K562 (cell line): ENCODE results near the gene NRF1. TPM values are rescaled to one million over a fixed set of nuclear protein-coding genes. Genes with fewer than 3 reads are reported as not detected.

Source experiments
- ATAC-seq: fragments of 200-7000 bp; cut with Tn5 transposase; 3 replicates; pipeline ENCODE4 v1.9.1; 2020; ENCODE audit warnings: moderate library complexity
- BruUV-seq: library from RNA; stranded (reverse); fragments of 400-500 nt; replicated peaks from 2 replicates; lab custom pipeline; 2021; lab: Mats Ljungman, UMichigan
- CTCF ChIA-PET: fragments of 300-600 bp; formaldehyde crosslinking; extraction: SDS; loops from one replicate; lab custom pipeline; 2021; ENCODE audit warnings: low intra/inter-chr PET ratio; lab: Yijun Ruan, JAX
- POLR2A ChIA-PET: fragments of 300-600, 350-650 bp; sonication (Branson Sonifier 250); formaldehyde crosslinking; extraction: SDS; loops from one replicate; lab custom pipeline; 2021; ENCODE audit warnings: antibody characterized with exemption, inconsistent platforms; lab: Yijun Ruan, JAX
- DNase-seq, 4 experiments: peaks; one replicate each; pipeline versions ENCODE4 v3.0.0 to v3.0.0-alpha.2; 2011 to 2018; ENCODE audit warnings: low spot score in 3 of 4, mixed read lengths in 3 of 4; ENCODE audit errors: extremely low read depth in 1 of 4
- FAIRE-seq: peaks from 2 replicates; lab custom pipeline; 2011; peaks lifted over from hg19 to GRCh38; lab: Jason Lieb, UNC
- H2AFZ ChIP-seq: 2 replicates; pipeline ENCODE4 v1.6.0; 2011; ENCODE audit warnings: low read depth, low read length, control low read depth, inconsistent platforms
- H3K27ac ChIP-seq: fragments of 200-600 bp; 3 replicates; pipeline ENCODE4 v1.8.0; 2011; ENCODE audit warnings: low read depth, mild to moderate bottlenecking, control low read depth, inconsistent platforms, low read length, moderate library complexity, mixed read lengths; ENCODE audit errors: extremely low read depth
- H3K27me3 ChIP-seq, 2 experiments: fragments of 300-600 bp in 1 of 2; 2 replicates in 1 of 2; 3 replicates in 1 of 2; pipeline versions ENCODE4 v1.6.0 to v1.8.0; 2011; ENCODE audit warnings: inconsistent platforms in 2 of 2, low read length in 2 of 2, mild to moderate bottlenecking in 1 of 2, mixed read lengths in 1 of 2, moderate library complexity in 1 of 2; ENCODE audit not compliant: control insufficient read depth in 2 of 2, insufficient read depth in 2 of 2
- H3K36me3 ChIP-seq: fragments of 300-600 bp; 3 replicates; pipeline ENCODE4 v1.8.0; 2011; ENCODE audit warnings: mild to moderate bottlenecking, low read length, inconsistent platforms; ENCODE audit not compliant: control insufficient read depth, insufficient read depth
- H3K4me1 ChIP-seq, 2 experiments: fragments of 200-600 bp in 1 of 2; replicated peaks in 1 of 2; 2 replicates in 1 of 2; 3 replicates in 1 of 2; pipeline versions ENCODE4 v1.5.1 to v1.8.0; 2011; ENCODE audit warnings: inconsistent platforms in 2 of 2, low read length in 2 of 2, mild to moderate bottlenecking in 1 of 2, mixed read lengths in 1 of 2, moderate library complexity in 1 of 2; ENCODE audit not compliant: control insufficient read depth in 2 of 2, insufficient read depth in 2 of 2
- H3K4me2 ChIP-seq: 2 replicates; pipeline ENCODE4 v1.6.1; 2011; ENCODE audit warnings: low read length, control low read depth, inconsistent platforms, mixed read lengths; ENCODE audit not compliant: insufficient read depth
- H3K4me3 ChIP-seq: fragments of 200-600 bp; sonication (generic), shearing (Covaris generic); 2 replicates; pipeline ENCODE4 v1.5.1; 2016; ENCODE audit warnings: control low read depth, inconsistent platforms
- H3K79me2 ChIP-seq: fragments of 200-600 bp; 3 replicates; pipeline ENCODE4 v1.8.0; 2011; ENCODE audit warnings: low read length, inconsistent platforms; ENCODE audit not compliant: control insufficient read depth, insufficient read depth
- H3K9ac ChIP-seq, 2 experiments: 2 replicates each; pipeline versions ENCODE4 v1.6.0 to v1.6.1; 2011; ENCODE audit warnings: low read depth in 2 of 2, low read length in 2 of 2, control low read depth in 1 of 2, inconsistent platforms in 1 of 2, mild to moderate bottlenecking in 1 of 2, mixed read lengths in 1 of 2; ENCODE audit not compliant: insufficient read depth in 1 of 2
- H3K9me1 ChIP-seq: one replicate; pipeline ENCODE4 v1.6.0; 2011; ENCODE audit warnings: inconsistent platforms, mild to moderate bottlenecking, low read length, moderate library complexity; ENCODE audit not compliant: control insufficient read depth, insufficient read depth
- H3K9me3 ChIP-seq: replicated peaks from 2 replicates; pipeline ENCODE4 v1.5.1; 2011; ENCODE audit warnings: low read depth, low read length, inconsistent platforms; ENCODE audit not compliant: control insufficient read depth, insufficient read depth
- H4K20me1 ChIP-seq: replicated peaks from 2 replicates; pipeline ENCODE4 v1.6.1; 2011; ENCODE audit warnings: low read length, inconsistent platforms, mixed read lengths; ENCODE audit not compliant: control insufficient read depth, insufficient read depth
- ARID1B ChIP-seq: fragments of 450-650 bp; IDR thresholded peaks from 2 replicates; pipeline ENCODE4 v1.6.1; 2016; ENCODE audit warnings: antibody characterized with exemption, mild to moderate bottlenecking, inconsistent platforms
- EP300 ChIP-seq: IDR thresholded peaks from 2 replicates; pipeline ENCODE4 v1.6.1; 2012; ENCODE audit warnings: low read length, improper control_type of control experiment
- RBBP5 ChIP-seq: fragments of 200-600 bp; sonication (generic); IDR thresholded peaks from 2 replicates; pipeline ENCODE4 v1.6.1; 2012; ENCODE audit warnings: borderline replicate concordance, mild to moderate bottlenecking, low read length, control low read depth, inconsistent platforms; ENCODE audit not compliant: insufficient read depth, poor library complexity, severe bottlenecking
- RHOXF2B ChIP-seq: fragments of 250-450 bp; sonication (Bioruptor Pico); conservative IDR thresholded peaks from 2 replicates; pipeline ENCODE4 v1.5.1; 2021
- SREBF1 ChIP-seq: fragments of 150-350 bp; IDR thresholded peaks from 2 replicates; pipeline ENCODE4 v1.6.1; 2014; ENCODE audit warnings: antibody characterized with exemption, low read depth, low read length, borderline replicate concordance
- SRSF3 ChIP-seq: fragments of 200-400 bp; formaldehyde crosslinking; IDR thresholded peaks from 2 replicates; pipeline ENCODE4 v1.6.1; 2016; ENCODE audit warnings: mild to moderate bottlenecking, low read length, moderate library complexity; ENCODE audit not compliant: insufficient read depth
- WGBS: fragments of 100-300 bp; shearing (Covaris generic); methylation state at CpG from one replicate; pipeline ENCODE4 v1.1.6; 2016; ENCODE audit warnings: low coverage, mixed read lengths; ENCODE audit not compliant: insufficient coverage; ENCODE audit errors: missing lambda C conversion rate; 5-methylcytosine and 5-hydroxymethylcytosine counted together
- in situ Hi-C: fragments of 300-500 bp; cut with MboI; formaldehyde crosslinking; loops from 4 replicates; pipeline ENCODE4 v1.15.0; 2018; ENCODE audit warnings: inconsistent platforms, mixed read lengths
- intact Hi-C: fragments of 100-400 bp; cut with micrococcal nuclease; formaldehyde crosslinking; loops from 2 replicates; pipeline ENCODE4 v1.14.2; 2022
- polyA plus RNA-seq, 8 experiments: library from polyadenylated mRNA; depleted of rRNA in 4 of 8; stranded (reverse) in 5 of 8; unstranded in 3 of 8; fragments of >200 nt; fragmentation: Nextera tagmentation in 2 of 8; fragmentation: Illumina TruSeq in 1 of 8; extraction: Ambion mirVana in 2 of 8; extraction: Trizol in 1 of 8; gene quantifications; 2 replicates each; pipeline versions ENCODE4 v1.2.1 to v1.2.3, GENCODE V29; 2011 to 2014; ENCODE audit warnings: inconsistent platforms in 1 of 8, missing spikeins in 1 of 8
- total RNA-seq, 7 experiments: library from RNA; depleted of rRNA in 6 of 7; stranded (reverse); fragments of >200 nt in 6 of 7; fragmentation: Illumina TruSeq in 2 of 7; extraction: Trizol in 2 of 7; gene quantifications; 2 replicates each; pipeline versions ENCODE4 v1.2.1 to v1.2.3, GENCODE V29; 2011 to 2021; ENCODE audit warnings: low replicate concordance in 1 of 7
- TF ChIP-seq, protein P1 (sequence below): sonication (generic); formaldehyde crosslinking; IDR thresholded peaks from 2 replicates; pipeline ENCODE4 v1.8.1; 2023; ENCODE audit warnings: missing genetic modification reagents, mild to moderate bottlenecking, borderline replicate concordance
- TF ChIP-seq, protein P2 (sequence below): fragments of 450-650 bp; formaldehyde crosslinking; IDR thresholded peaks from 2 replicates; pipeline ENCODE4 v1.4.0; 2020; ENCODE audit warnings: mild to moderate bottlenecking, moderate library complexity
- TF ChIP-seq, protein P3 (sequence below): fragments of 250-450 bp; sonication (Bioruptor Pico); IDR thresholded peaks from 2 replicates; pipeline ENCODE4 v1.6.1; 2021; ENCODE audit warnings: mild to moderate bottlenecking

NRF1 gene
- total and polyA plus RNA-seq, 9 of the 15 experiments (the other 6 are each of a cell fraction or from before 2014, with no cell fraction given) = 8.6 to 28.8 (median 20.3) TPM

DNA sequence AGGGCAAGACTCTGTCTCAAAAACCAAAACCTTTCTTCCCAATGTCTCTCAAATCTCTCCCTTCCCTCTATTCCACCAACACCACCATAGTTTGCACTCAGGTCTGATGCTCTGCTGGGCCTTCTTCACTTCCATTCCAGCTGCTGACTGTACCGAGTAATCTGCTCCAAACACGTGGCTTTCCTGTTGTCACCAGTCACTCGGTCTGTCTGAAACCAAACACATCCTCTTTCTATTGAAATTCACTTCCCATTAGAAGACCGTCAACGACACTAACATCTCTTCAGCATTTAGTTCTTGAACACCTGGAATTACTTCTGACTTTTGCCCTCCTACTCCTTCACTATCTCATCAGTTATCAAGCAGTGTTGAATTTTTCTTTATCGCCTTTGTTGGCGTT lies 4.7 kb upstream of the NRF1 start:
- no peak for ATAC-seq
- Histone ChIP-seq H3K9ac (no peak overlapping the region), H3K4me2 (no peak overlapping the region), H3K9me1 (no peaks in the 10 kb centered on the region), H3K4me3 (no peak overlapping the region), H3K36me3 (peaks cover 33% of the 10 kb centered on the region), H2AFZ (no peak overlapping the region), H3K27ac (no peak overlapping the region), H4K20me1 (no peaks in the 10 kb centered on the region), H3K79me2 (peaks cover 22% of the 10 kb centered on the region), H3K9me3 (no peaks in the 10 kb centered on the region), H3K27me3 (no peaks in the 10 kb centered on the region), H3K4me1 (peaks cover 3 to 6% of the 10 kb centered on the region in 2 experiments; a peak in 2 of 5 replicates)
- FAIRE-seq = no peak
- in situ Hi-C loops (no loop called here), intact Hi-C loops (no loop called here)
- no TSS peak for BruUV-seq
- 68% methylated on average over 7 of the region's 7 CpGs for WGBS
- DNase-seq = no peak
- CTCF ChIA-PET = no interaction called here
- POLR2A ChIA-PET = interaction anchor here (1.0 to 1.2 kb wide), 3 partner anchors 11 to 43 kb away, joined by 3 to 4 read pairs (median 4); no protein-coding TSS in a partner anchor
- TF ChIP-seq, protein P1, sequence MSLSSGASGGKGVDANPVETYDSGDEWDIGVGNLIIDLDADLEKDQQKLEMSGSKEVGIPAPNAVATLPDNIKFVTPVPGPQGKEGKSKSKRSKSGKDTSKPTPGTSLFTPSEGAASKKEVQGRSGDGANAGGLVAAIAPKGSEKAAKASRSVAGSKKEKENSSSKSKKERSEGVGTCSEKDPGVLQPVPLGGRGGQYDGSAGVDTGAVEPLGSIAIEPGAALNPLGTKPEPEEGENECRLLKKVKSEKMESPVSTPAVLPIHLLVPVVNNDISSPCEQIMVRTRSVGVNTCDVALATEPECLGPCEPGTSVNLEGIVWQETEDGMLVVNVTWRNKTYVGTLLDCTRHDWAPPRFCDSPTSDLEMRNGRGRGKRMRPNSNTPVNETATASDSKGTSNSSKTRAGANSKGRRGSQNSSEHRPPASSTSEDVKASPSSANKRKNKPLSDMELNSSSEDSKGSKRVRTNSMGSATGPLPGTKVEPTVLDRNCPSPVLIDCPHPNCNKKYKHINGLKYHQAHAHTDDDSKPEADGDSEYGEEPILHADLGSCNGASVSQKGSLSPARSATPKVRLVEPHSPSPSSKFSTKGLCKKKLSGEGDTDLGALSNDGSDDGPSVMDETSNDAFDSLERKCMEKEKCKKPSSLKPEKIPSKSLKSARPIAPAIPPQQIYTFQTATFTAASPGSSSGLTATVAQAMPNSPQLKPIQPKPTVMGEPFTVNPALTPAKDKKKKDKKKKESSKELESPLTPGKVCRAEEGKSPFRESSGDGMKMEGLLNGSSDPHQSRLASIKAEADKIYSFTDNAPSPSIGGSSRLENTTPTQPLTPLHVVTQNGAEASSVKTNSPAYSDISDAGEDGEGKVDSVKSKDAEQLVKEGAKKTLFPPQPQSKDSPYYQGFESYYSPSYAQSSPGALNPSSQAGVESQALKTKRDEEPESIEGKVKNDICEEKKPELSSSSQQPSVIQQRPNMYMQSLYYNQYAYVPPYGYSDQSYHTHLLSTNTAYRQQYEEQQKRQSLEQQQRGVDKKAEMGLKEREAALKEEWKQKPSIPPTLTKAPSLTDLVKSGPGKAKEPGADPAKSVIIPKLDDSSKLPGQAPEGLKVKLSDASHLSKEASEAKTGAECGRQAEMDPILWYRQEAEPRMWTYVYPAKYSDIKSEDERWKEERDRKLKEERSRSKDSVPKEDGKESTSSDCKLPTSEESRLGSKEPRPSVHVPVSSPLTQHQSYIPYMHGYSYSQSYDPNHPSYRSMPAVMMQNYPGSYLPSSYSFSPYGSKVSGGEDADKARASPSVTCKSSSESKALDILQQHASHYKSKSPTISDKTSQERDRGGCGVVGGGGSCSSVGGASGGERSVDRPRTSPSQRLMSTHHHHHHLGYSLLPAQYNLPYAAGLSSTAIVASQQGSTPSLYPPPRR (CRISPR knock-in tag) = no peak
- no peak for TF ChIP-seq RBBP5
- TF ChIP-seq SRSF3 = no peak
- TF ChIP-seq, protein P2, sequence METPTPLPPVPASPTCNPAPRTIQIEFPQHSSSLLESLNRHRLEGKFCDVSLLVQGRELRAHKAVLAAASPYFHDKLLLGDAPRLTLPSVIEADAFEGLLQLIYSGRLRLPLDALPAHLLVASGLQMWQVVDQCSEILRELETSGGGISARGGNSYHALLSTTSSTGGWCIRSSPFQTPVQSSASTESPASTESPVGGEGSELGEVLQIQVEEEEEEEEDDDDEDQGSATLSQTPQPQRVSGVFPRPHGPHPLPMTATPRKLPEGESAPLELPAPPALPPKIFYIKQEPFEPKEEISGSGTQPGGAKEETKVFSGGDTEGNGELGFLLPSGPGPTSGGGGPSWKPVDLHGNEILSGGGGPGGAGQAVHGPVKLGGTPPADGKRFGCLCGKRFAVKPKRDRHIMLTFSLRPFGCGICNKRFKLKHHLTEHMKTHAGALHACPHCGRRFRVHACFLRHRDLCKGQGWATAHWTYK = no peak
- TF ChIP-seq ARID1B = 0 out of 2 replicates have a peak, but pooled peaks have one; percentile 11
- no peak for TF ChIP-seq RHOXF2B (CRISPR knock-in tag)
- no peak for TF ChIP-seq SREBF1
- no peak for TF ChIP-seq EP300
- TF ChIP-seq, protein P3, sequence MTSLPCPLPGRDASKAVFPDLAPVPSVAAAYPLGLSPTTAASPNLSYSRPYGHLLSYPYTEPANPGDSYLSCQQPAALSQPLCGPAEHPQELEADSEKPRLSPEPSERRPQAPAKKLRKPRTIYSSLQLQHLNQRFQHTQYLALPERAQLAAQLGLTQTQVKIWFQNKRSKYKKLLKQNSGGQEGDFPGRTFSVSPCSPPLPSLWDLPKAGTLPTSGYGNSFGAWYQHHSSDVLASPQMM (CRISPR knock-in tag) = no peak
